DND-41 (cell line): Measurements from ENCODE around the gene PHACTR3.

ENCODE experiments used
- EZH2 ChIP-seq: IDR thresholded peaks from 3 replicates; pipeline ENCODE4 v1.6.1; 2012; ENCODE audit warnings: borderline replicate concordance, low read depth, mild to moderate bottlenecking, moderate library complexity, low read length, inconsistent platforms; ENCODE audit not compliant: severe bottlenecking
- TF ChIP-seq, protein P1 (sequence below): IDR thresholded peaks from 2 replicates; pipeline ENCODE4 v1.5.1; 2012; ENCODE audit warnings: borderline replicate concordance, low read length, moderate library complexity, mild to moderate bottlenecking; ENCODE audit not compliant: poor library complexity, severe bottlenecking; ENCODE audit errors: extremely low read depth

DNA sequence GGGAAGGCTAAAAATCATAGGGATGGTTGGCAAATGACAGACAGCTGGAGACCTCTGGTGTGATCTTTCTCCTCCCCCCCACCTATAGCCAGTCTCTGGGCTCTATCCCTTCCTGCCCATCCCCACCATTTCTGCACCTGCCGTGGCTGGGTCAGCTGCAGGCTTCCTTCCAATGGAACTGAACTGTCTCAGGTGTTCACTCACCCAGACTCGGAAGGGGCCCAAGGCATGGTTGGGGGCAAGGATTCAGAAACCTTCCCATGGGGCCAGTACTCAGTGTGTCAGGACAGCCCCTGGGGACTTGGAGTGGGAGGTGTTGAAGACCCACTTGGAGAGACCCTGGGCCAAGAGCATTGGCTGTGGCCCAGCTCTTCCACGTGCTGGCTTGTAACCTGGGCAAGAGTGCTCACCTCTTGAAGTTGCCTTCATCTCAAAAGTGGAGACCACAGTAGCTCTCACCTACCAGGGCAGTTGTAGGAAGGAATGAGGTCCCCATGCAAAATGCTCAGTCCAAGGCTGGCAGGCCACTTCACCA, 1.7 kb upstream of the PHACTR3 start:
- TF ChIP-seq, protein P1, sequence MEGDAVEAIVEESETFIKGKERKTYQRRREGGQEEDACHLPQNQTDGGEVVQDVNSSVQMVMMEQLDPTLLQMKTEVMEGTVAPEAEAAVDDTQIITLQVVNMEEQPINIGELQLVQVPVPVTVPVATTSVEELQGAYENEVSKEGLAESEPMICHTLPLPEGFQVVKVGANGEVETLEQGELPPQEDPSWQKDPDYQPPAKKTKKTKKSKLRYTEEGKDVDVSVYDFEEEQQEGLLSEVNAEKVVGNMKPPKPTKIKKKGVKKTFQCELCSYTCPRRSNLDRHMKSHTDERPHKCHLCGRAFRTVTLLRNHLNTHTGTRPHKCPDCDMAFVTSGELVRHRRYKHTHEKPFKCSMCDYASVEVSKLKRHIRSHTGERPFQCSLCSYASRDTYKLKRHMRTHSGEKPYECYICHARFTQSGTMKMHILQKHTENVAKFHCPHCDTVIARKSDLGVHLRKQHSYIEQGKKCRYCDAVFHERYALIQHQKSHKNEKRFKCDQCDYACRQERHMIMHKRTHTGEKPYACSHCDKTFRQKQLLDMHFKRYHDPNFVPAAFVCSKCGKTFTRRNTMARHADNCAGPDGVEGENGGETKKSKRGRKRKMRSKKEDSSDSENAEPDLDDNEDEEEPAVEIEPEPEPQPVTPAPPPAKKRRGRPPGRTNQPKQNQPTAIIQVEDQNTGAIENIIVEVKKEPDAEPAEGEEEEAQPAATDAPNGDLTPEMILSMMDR = no peak
- TF ChIP-seq EZH2 = no peak
